Fibroblast of gingiva (primary cell): ENCODE results near the gene RAPGEF4.
"Not testable (repeated sequence)": the region's sequence is repeated elsewhere in the genome, so short reads cannot be mapped to it uniquely, and the experiment has no call there.

Source experiments
- DNase-seq: peaks from one replicate; pipeline ENCODE4 v3.0.0-alpha.2; 2011; ENCODE audit warnings: low read depth

The RAPGEF4 gene

GRCh38 chr2:172774302-172774701 is 38.7 kb downstream of the RAPGEF4 start:
- DNase-seq: no peak

DNA sequence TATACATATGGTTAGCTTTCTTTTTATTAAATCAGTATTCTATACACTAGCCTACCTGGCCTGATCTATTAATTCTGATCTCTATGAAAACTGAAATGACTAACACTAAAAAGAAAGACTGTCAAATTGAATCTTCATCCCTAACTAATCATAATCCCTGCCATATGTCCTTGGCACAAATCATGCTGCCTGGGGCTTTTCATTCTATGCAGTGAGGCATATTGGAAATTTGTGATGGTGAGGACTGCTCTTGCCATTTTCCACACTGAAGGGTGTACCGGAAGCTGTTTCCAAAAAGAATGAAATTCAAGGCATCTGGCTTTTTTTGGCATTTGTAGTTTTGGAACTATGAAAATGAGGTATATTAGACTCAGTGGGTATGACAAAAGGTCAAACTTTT is 39.7 kb downstream of the RAPGEF4 start:
- DNase-seq: no peak

DNA sequence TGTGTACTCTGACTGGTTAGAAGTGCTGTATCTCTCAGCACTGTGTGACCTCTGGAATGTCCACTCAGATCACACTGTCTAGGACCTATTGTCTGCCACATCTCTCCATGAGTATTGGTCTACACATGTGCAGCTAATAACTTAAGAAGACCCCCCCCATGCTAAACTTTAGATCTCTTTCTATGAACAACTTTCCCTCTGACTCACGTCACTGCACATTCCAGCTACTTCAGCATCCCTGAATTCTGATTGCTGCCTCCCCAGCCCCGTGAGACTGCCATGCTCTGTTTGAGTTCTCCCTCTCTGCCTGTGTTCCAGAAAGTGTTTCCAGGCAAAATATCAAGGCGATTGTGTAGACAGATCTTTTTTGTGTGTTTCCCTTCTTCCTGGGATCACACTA is 41.8 kb downstream of the RAPGEF4 start:
- DNase-seq: no peak

GRCh38 chr2:172782506-172783164 is 47.0 kb downstream of the RAPGEF4 start:
- peak; percentile 72 for DNase-seq

DNA sequence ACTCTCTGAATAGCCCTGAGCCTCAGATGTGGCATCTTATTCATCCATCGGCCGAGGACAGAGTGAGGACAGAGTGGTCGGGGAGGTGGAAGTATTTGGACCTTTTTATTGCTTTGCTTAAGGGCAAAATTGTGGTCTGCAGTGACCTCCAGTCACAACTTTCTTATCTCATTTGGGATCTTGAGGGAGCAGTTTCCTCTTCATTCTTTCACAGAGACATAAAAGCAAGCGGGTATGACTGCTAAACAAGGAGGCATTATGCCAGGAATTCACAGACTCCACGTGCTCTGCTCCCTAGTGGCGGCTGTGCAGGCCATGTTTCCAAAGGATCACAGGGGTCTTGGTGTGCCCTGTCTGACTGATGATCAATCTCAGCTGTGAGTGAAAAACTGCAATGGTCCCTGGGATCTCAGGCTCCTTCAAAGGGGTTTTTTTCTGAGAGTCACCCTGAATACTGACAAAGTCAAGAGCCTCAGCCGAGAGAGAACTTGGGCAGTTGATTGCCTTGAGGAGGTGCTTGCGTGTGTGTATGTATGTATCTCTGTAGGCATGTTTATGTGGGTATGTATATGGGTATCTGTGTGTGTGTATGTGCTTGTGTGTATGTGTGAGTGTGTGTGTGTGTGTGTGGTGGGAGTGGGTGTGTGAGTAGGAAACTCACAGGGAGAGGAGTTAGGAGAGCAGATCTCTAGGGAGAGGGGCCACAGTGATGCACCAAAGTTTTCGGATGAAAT is 47.7 kb downstream of the RAPGEF4 start:
- DNase-seq: peak; percentile 61

DNA sequence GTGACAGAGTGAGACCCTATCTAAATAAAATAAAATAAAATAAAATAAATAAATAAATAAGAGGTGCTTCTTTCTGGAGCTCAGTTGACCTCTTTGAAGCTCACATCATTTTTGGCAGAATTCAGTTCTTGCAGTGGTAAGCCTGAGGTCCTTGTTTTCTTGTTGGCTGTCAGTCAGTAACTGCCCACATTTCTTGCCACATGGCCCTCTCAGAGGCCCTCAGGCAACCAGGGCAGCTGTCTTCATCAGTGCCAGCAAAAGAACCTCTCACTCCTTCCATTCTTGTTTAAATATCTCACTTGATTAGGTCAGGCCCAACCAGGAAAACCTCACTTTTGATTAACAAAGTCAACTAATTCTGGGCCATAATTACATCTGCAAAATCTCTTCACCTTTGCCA is 53.2 kb downstream of the RAPGEF4 start:
- no peak for DNase-seq

GRCh38 chr2:172790404-172790803 is 54.8 kb downstream of the RAPGEF4 start:
- no peak for DNase-seq

DNA sequence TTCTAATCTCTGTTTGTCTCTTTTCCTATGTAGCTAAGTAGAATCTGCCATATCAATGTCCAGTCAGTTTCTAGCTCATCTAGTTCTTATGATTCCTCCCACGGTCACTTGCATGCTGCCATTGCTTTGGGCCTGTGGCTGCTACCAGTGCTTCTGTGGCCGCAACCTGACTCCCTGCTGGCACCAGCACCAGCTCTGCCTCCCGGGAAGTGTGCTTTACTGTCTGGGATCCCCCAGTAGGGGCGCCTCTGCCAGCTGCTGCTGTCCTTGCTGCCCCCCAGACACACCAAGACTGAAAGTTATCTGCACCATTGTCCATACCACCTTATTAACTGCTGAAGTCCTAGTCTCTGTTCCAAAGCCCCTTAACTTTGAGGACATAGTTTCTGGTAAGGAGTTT is 56.3 kb downstream of the RAPGEF4 start:
- no peak for DNase-seq

DNA sequence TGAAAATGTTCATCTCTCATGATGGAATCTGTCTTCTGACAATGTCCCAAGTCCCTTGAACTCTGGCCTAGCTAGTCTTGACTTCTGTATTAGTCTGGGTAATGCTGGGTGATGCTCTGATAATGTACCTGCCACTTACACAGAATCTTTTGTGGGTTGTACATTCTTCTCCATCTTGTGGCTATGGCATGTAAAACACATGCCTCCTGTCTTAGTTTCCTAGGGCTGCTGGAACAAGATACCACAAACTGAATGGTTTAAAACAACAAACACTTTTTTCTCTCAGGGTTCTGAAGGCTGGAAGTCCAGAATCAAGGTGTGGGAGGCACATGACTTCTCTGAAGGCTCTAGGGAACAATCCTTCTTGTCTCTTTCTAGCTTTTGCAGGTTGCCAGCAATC is 57.1 kb downstream of the RAPGEF4 start:
- no peak for DNase-seq

GRCh38 chr2:172803308-172803707 is 67.7 kb downstream of the RAPGEF4 start:
- DNase-seq: not testable (repeated sequence)

DNA sequence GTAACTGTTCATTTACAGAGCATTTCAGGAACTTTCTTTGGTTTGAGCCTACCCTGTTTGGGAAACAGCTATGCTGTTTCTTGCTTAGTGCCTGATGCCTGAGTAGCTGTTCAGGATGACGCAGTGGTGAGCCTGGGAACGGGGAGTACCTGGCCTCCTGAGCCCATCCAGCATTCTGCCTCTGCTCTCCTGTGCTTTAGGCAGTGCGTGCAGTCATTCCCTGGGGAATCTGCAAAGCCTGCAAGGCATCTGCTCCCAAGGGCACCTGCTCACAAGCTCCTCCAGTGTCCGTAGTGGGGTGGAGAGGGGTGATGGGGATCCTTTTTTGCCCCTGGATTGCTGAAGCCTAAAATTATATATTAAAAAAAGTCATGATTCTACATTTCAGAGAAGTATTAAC is 68.8 kb downstream of the RAPGEF4 start:
- no peak for DNase-seq

- DNase-seq: peak; percentile 49
Observed at GRCh38 chr2:172806493-172806892, 70.8 kb downstream of the RAPGEF4 start.

DNA sequence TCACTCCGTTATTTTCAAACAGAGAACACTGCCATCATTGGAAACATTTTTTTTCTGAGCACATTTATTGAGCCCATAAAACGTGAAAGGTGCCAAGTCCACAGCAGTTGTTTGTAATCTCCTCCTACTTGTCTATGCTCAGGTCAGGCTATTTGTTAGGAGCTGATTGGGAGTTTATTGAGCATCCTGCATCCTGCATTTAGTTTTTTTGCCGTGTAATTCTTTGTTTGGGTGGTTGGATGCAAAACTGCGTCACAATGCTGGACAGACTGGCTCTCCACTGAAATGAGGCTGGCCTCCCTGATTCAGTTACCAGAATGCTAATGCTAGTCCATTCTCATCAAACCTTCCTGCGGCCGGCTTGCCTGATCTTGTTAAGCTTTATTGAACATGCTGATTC is 71.4 kb downstream of the RAPGEF4 start:
- no peak for DNase-seq

DNA sequence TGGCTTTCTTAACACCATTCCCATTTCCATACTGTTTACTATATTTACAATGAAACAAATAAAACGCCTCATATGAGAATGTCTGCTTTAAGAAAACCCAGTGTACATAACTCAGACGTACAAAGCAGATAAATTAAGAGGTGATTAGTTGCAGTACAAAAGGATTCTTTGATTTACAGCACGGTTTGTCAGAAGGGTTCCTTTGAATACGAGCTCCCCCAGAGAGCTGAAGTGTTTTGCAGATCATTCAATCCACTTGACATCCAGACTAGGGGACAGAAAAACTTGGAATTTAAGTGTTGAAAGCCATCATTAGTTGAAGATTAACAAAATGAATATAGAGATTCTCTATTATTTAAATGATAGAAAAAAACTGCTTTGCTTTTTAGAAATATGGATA is 72.5 kb downstream of the RAPGEF4 start:
- DNase-seq: no peak

DNA sequence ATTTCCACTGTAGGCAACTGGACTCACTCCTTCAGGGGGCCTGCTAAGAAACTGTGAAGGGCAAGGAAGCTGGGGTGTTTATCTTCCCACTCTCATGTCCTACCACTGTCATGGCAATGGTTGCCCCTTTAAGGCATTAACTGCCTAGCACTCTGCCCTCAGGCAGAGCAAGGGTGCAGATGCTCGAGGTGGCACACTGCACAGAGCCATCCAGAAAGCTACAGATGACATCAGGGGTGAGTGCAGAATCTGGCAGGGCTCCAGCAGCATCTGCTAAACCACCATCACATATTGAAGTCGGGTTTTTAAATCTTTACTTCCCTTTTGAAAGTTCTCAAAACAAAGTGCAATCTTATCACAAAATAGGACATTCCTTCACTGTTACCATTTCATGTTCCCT is 75.4 kb downstream of the RAPGEF4 start:
- DNase-seq: no peak

DNA sequence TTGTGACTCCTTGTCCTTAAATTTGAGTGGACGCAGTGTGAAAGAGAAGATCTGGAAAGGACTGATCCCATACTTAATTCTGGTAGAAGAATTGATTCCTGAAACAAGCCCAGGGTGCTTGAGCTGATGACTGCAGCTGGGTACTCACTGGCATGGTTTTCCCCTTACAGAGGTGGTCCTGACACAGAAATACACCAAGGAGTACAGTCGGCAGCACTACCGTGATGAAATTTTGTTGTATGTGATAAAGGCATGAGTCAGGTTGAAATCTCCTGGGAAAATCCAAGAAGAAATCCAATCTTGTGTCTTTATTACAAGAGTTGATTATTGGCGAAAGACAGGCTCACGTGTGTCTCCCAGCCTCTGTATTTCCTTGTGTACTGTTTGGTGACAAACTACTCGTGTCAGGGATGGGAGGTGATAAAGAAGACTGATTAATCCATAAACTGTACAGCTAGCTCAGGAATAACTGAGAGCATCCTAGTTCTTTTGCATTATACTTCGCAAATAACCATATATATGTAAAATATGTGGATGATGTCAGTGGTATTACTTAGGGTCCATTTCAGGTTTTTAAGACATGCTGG is 76.6 kb downstream of the RAPGEF4 start:
- no peak for DNase-seq

GRCh38 chr2:172813314-172813888 is 77.8 kb downstream of the RAPGEF4 start:
- DNase-seq: no peak

GRCh38 chr2:172817411-172817810 is 81.8 kb downstream of the RAPGEF4 start:
- DNase-seq: no peak

DNA sequence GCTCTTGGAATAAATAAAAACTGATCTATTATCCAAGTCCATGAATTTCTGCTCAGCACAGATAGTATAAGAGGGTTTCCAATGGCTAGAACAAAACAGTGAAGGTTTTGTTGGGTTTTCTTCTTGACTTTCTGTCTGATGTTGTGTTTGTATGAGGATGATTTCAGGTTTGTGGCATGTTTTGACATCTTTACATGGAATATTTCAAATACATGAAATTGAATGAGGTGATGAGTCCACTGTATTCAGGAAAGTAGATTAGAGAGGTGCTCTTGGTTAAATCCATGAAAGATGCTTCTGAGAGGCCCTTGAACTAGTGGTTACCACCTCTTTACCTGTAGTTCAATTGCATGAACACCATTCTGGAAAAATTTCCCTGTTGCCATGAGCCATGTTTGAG is 84.3 kb downstream of the RAPGEF4 start:
- DNase-seq: no peak

DNA sequence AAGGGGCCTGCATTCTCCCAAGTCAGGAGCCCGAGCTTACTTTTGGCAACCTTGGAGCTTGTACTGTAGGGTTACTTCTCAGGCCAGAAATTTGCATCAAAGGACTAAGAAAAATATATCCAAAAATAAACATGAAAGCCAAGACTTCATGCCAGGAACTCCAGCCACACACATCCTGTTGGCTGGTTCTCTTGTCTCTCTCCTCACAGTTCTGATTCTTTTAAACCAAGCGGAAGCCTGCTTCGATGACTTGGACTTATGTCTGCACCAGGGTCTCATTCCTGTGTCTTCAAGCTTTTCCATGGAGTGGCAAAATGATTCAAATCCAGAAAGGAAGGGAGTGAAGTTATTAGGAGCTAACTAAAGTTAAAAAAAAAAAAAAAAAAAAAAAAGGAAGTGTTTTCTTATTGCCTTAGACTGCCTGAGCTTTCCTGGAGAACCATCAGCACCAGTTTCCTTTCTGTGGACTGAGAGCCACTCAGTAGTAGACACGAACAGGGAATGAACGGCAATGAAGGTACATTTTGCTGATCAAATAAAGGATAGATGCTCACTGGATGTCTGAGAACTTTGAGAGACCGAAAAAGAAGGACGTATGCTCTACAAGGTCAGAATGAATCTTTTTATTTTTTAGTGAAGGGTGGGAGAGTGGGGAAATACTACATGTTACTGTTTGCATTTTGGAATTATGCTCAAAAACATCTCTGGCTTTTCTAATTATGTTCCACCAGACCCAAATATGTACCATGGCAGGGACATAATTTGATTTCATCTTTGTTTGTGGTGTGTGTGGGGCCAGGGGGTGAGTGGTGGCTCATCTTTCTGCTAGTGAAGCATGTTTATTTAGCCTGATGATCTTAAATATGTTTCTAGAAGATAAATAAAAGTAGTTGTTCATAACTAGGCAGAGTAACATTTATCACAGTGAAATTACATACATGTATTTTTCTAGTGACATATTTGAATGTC is 86.0 kb downstream of the RAPGEF4 start:
- DNase-seq: no peak

- DNase-seq: no peak
Observed at GRCh38 chr2:172822585-172822984, 86.9 kb downstream of the RAPGEF4 start.

DNA sequence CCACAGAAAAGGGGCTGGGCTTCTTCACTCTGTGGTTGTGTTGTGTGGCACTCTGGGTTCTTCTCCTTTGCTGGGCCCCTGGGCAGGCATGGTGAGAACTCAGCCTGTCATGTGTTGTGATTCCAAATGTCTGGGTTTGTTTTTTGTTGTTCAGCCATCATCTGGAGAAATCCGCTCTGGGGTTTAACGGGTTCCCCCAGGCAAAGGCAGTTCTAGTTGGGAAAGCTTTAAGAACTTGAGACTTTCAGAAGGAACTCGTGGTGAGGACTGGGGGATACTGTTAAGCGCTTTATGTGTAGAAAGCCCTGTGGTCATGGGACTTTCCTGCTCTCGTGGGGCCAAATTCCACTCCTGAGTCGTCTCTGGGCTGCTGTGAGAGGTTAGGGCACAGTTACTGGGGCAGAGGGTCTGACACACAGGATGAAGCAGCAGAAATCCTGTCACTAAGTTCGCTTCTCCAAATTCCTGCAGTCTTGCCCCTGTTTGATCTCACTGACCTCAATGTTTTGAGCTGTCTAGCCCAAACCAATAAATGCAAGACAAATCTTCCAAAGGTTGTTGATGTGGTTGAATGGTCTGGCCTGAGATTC is 87.7 kb downstream of the RAPGEF4 start:
- DNase-seq: no peak
